Mesothelial cell of epicardium (in vitro differentiated cells): ENCODE results near the gene EXTL1. TPM values are rescaled to one million over a fixed set of nuclear protein-coding genes. Genes with fewer than 3 reads are reported as not detected.

Experiments
- DNase-seq, 2 experiments: peaks; one replicate each; pipeline ENCODE4 v3.0.0; 2021; ENCODE audit warnings: low spot score in 2 of 2; ENCODE audit not compliant: unreplicated experiment in 2 of 2
- H3K27ac Mint-ChIP-seq: 2 replicates; pipeline ENCODE4 v1.8.0; 2021; ENCODE audit warnings: mixed read lengths
- H3K27me3 Mint-ChIP-seq: 2 replicates; pipeline ENCODE4 v1.8.0; 2021; ENCODE audit warnings: low read depth, mixed read lengths
- H3K36me3 Mint-ChIP-seq: 2 replicates; pipeline ENCODE4 v1.8.0; 2021; ENCODE audit warnings: mixed read lengths
- H3K4me1 Mint-ChIP-seq: 2 replicates; pipeline ENCODE4 v1.8.0; 2021; ENCODE audit warnings: mixed read lengths
- H3K4me3 Mint-ChIP-seq: 2 replicates; pipeline ENCODE4 v1.8.0; 2021; ENCODE audit warnings: mild to moderate bottlenecking, moderate library complexity, mixed read lengths
- H3K9me3 Mint-ChIP-seq: 2 replicates; pipeline ENCODE4 v1.8.0; 2021; ENCODE audit warnings: mixed read lengths
- CTCF ChIP-seq: fragments of 200-600 bp; sonication (generic); IDR thresholded peaks from one replicate; pipeline ENCODE4 v1.5.0; 2021; ENCODE audit warnings: antibody characterized with exemption; ENCODE audit not compliant: unreplicated experiment
- total RNA-seq: library from RNA; stranded (reverse); gene quantifications from 3 replicates; pipeline ENCODE4 v1.2.1, GENCODE V29; 2021

Gene EXTL1
- total RNA-seq, 1 donor from 2014 or later = 8.2 TPM

GRCh38 chr1:26066857-26067256 is 45.3 kb downstream of the EXTL1 start:
- Mint-ChIP-seq H3K27ac (peak overlapping the region; percentile 16), H3K4me3 (peak overlapping the region; percentile 2), H3K27me3 (no peaks in the 10 kb centered on the region), H3K4me1 (peaks cover 29% of the 10 kb centered on the region), H3K36me3 (no peaks in the 10 kb centered on the region), H3K9me3 (no peaks in the 10 kb centered on the region)
- TF ChIP-seq CTCF = no peak
- no peak for DNase-seq

- Mint-ChIP-seq H3K4me1 (peaks cover 33% of the 10 kb centered on the region), H3K36me3 (no peaks in the 10 kb centered on the region), H3K27me3 (peaks cover 1% of the 10 kb centered on the region), H3K4me3 (peak within 1 kb of the TSS; percentile 2), H3K9me3 (no peaks in the 10 kb centered on the region), H3K27ac (peak within 1 kb of the TSS; percentile 55)
- TF ChIP-seq CTCF = no peak
- DNase-seq = no peak
Measured at GRCh38 chr1:26067432-26067911, 45.9 kb downstream of the EXTL1 start, which contains the start of gene TRIM63. Gene TRIM63, minus strand, starts transcription at chr1:26067630. Its CDS starts 136 bp downstream, at chr1:26067494.

GRCh38 chr1:26069941-26070295 is 48.3 kb downstream of the EXTL1 start:
- Mint-ChIP-seq H3K36me3 (no peaks in the 10 kb centered on the region), H3K9me3 (no peaks in the 10 kb centered on the region), H3K4me1 (peaks cover 37% of the 10 kb centered on the region), H3K27me3 (peaks cover 1% of the 10 kb centered on the region), H3K27ac (no peak overlapping the region), H3K4me3 (no peak overlapping the region)
- DNase-seq = no peak
- TF ChIP-seq CTCF = no peak

GRCh38 chr1:26070296-26070962 is 48.9 kb downstream of the EXTL1 start:
- TF ChIP-seq CTCF = no peak
- H3K36me3 Mint-ChIP-seq = no peaks in the 10 kb centered on the region
- DNase-seq = no peak

GRCh38 chr1:26070963-26071342 is 49.4 kb downstream of the EXTL1 start:
- Mint-ChIP-seq H3K36me3 (no peaks in the 10 kb centered on the region), H3K4me3 (no peak overlapping the region), H3K27ac (no peak overlapping the region), H3K4me1 (peaks cover 41% of the 10 kb centered on the region), H3K9me3 (no peaks in the 10 kb centered on the region), H3K27me3 (peaks cover 1% of the 10 kb centered on the region)
- TF ChIP-seq CTCF = no peak
- DNase-seq = no peak

More at GRCh38 chr1:26070296-26070962, 48.9 kb downstream of the EXTL1 start:
- no peak overlapping the region for H3K27ac Mint-ChIP-seq
- H3K4me3 Mint-ChIP-seq = no peak overlapping the region
- H3K27me3 Mint-ChIP-seq = peaks cover 1% of the 10 kb centered on the region
- no peaks in the 10 kb centered on the region for H3K9me3 Mint-ChIP-seq
- H3K4me1 Mint-ChIP-seq = peaks cover 38% of the 10 kb centered on the region

- peaks cover 1% of the 10 kb centered on the region for H3K27me3 Mint-ChIP-seq
- no peaks in the 10 kb centered on the region for H3K9me3 Mint-ChIP-seq
- H3K4me1 Mint-ChIP-seq = peaks cover 40% of the 10 kb centered on the region
- H3K4me3 Mint-ChIP-seq = no peak overlapping the region
- H3K36me3 Mint-ChIP-seq = no peaks in the 10 kb centered on the region
- DNase-seq = no peak
- H3K27ac Mint-ChIP-seq = no peak overlapping the region
- no peak for TF ChIP-seq CTCF
Measured at GRCh38 chr1:26072305-26072704, 50.7 kb downstream of the EXTL1 start.
